SH-SY5Y (cell line): ENCODE results near the gene MCF2L2.

Experiments
- GATA2 ChIP-seq: IDR thresholded peaks from 2 replicates; pipeline ENCODE4 v1.6.1; 2011; ENCODE audit warnings: mild to moderate bottlenecking, low read depth, low read length
- GATA3 ChIP-seq: IDR thresholded peaks from 2 replicates; pipeline ENCODE4 v1.6.1; 2011; ENCODE audit warnings: low read depth, mild to moderate bottlenecking, low read length, moderate library complexity

- TF ChIP-seq GATA2 (no peak), GATA3 (no peak)
Measured at GRCh38 chr3:183310936-183311335, 117.5 kb downstream of the MCF2L2 start.
